GM21447 (cell line): ENCODE results near the gene FIZ1.

Experiments used
- ATAC-seq: cut with Tn5 transposase; IDR thresholded peaks from one replicate; pipeline ENCODE4 v1.9.1; 2021; ENCODE audit not compliant: unreplicated experiment

FIZ1 gene

DNA sequence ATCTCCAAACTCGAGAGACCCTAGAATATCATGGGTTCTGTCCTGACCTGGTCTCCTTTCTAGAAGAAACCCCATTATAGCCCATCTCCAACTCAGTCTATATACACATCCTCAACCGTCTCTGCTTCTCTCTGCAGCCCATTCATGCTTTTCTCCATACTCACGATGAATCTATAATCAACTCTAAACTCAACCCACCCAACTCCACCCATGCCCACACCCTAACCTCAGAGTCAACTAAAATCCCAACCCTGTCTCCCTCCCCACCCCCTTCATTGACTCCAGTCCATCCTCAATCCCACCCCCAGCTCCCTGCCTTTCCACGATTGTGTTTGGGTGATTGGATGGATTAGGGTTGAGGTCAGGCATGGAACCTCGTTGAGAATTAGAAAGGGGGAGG lies 55.8 kb downstream of the FIZ1 start:
- ATAC-seq: no peak

DNA sequence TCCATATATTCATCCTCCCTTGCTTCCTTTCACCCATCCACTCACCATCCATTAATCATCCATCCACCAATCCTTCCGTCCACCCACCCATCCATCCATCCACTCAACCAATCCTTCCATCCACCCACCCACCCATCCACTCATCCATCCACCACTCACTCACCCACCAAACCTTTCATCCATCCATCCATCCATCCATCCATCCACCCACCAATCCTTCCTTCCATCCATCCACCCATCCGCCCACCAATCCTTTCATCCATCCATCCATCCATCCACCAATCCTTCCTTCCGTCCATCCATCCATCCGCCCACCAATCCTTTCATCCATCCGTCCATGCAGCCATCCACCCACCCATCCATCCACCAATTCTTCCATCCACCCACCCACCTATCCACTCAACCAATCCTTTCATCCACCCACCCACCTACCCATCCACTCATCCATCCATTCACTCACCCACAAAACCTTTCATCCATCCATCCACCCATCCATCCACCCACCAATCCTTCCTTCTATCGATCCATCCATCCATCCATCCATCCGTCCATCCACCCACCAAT lies 56.9 kb downstream of the FIZ1 start:
- ATAC-seq: no peak
